Neural progenitor cell (in vitro differentiated cells): ENCODE measurements around the gene CDRT15. TPM values are rescaled to one million over a fixed set of nuclear protein-coding genes. Genes with fewer than 3 reads are reported as not detected.
A peak's percentile ranks its signal among the peaks of the same experiment; 100 is the strongest.
"Not testable (repeated sequence)": the region's sequence is repeated elsewhere in the genome, so short reads cannot be mapped to it uniquely, and the experiment has no call there.

ENCODE experiments used
- DNase-seq: peaks from one replicate; pipeline ENCODE4 v3.0.0-alpha.2; 2016; ENCODE audit warnings: low spot score
- H2AFZ ChIP-seq: fragments of 200-600 bp; sonication (generic); replicated peaks from 2 replicates; pipeline ENCODE4 v1.6.1; 2016; ENCODE audit warnings: antibody characterized with exemption
- H3F3A ChIP-seq: fragments of 200-600 bp; sonication (generic); 2 replicates; pipeline ENCODE4 v1.6.1; 2016; ENCODE audit warnings: antibody characterized with exemption, low read depth
- H3K27ac ChIP-seq: fragments of 200-600 bp; sonication (generic); 2 replicates; pipeline ENCODE4 v1.5.1; 2016; ENCODE audit warnings: mild to moderate bottlenecking
- H3K27me3 ChIP-seq: fragments of 200-600 bp; sonication (generic); 2 replicates; pipeline ENCODE4 v1.6.1; 2016; ENCODE audit warnings: mild to moderate bottlenecking, moderate library complexity
- H3K36me3 ChIP-seq: fragments of 200-600 bp; sonication (generic); 2 replicates; pipeline ENCODE4 v1.5.1; 2016
- H3K4me1 ChIP-seq: fragments of 200-600 bp; sonication (generic); 2 replicates; pipeline ENCODE4 v1.6.1; 2016; ENCODE audit warnings: mixed run types
- H3K4me2 ChIP-seq: fragments of 200-600 bp; sonication (generic); 2 replicates; pipeline ENCODE4 v1.6.1; 2016
- H3K4me3 ChIP-seq: fragments of 200-600 bp; sonication (generic); 2 replicates; pipeline ENCODE4 v1.5.1; 2016
- H3K79me2 ChIP-seq: fragments of 200-600 bp; sonication (generic); 2 replicates; pipeline ENCODE4 v1.6.1; 2016; ENCODE audit warnings: low read depth
- H3K9ac ChIP-seq: fragments of 200-600 bp; sonication (generic); 2 replicates; pipeline ENCODE4 v1.6.1; 2016
- H3K9me3 ChIP-seq: fragments of 200-600 bp; sonication (generic); 2 replicates; pipeline ENCODE4 v1.5.1; 2016; ENCODE audit warnings: low read depth
- H4K20me1 ChIP-seq: fragments of 200-600 bp; sonication (generic); 2 replicates; pipeline ENCODE4 v1.6.1; 2016; ENCODE audit warnings: low read depth
- H3K27ac Mint-ChIP-seq: 3 replicates; pipeline ENCODE4 v1.8.0; 2021; ENCODE audit warnings: mixed read lengths
- H3K27me3 Mint-ChIP-seq: 2 replicates; pipeline ENCODE4 v1.8.0; 2022; ENCODE audit warnings: low read depth, mild to moderate bottlenecking, inconsistent platforms, moderate library complexity, mixed read lengths; ENCODE audit not compliant: insufficient read depth
- H3K36me3 Mint-ChIP-seq: 3 replicates; pipeline ENCODE4 v1.8.0; 2021; ENCODE audit warnings: mixed read lengths
- H3K4me1 Mint-ChIP-seq: 3 replicates; pipeline ENCODE4 v1.8.0; 2021; ENCODE audit warnings: mixed read lengths
- H3K4me3 Mint-ChIP-seq: 3 replicates; pipeline ENCODE4 v1.8.0; 2021; ENCODE audit warnings: mild to moderate bottlenecking, moderate library complexity, mixed read lengths
- H3K9me3 Mint-ChIP-seq: 3 replicates; pipeline ENCODE4 v1.8.0; 2020; ENCODE audit warnings: mixed read lengths
- EZH2 ChIP-seq: fragments of 200-600 bp; sonication (generic); IDR thresholded peaks from 2 replicates; pipeline ENCODE4 v1.6.1; 2017; ENCODE audit warnings: antibody characterized with exemption, mild to moderate bottlenecking, moderate library complexity
- EZH2phosphoT487 ChIP-seq: fragments of 200-600 bp; sonication (generic); IDR thresholded peaks from 2 replicates; pipeline ENCODE4 v1.6.1; 2017; ENCODE audit warnings: antibody characterized with exemption
- total RNA-seq: library from RNA; depleted of rRNA; stranded (reverse); fragments of >200 nt; gene quantifications from 2 replicates; pipeline ENCODE4 v1.2.3, GENCODE V29; 2015; ENCODE audit warnings: low replicate concordance
- TF ChIP-seq, protein P1 (sequence below): fragments of 200-600 bp; sonication (generic); IDR thresholded peaks from 2 replicates; pipeline ENCODE4 v1.5.1; 2017; ENCODE audit warnings: antibody characterized with exemption, mild to moderate bottlenecking

The CDRT15 gene
- total RNA-seq, 1 donor from 2014 or later: not detected

DNA sequence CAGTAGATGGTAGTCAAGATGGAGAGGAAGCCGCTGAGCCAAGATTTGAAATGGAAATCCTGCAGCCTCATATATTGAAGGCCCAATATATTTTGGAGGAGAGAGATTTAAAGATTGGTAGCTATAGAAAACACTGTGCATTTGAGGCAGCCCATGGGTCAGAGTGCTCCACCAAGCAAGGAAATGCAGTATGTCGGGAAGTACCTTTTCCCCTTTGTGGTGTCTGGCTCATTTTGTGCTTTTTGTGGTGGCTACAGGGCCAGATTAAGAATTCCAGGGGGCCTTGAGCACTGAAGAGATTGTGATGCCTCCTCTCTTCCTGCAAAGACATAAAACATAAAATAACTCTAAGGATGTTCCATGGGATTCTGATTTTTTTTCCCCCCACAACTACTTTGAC is 39.6 kb downstream of the CDRT15 start:
- no peaks in the 10 kb centered on the region for H3K27me3 ChIP-seq
- no peaks in the 10 kb centered on the region for H4K20me1 ChIP-seq
- Mint-ChIP-seq H3K27ac (no peak overlapping the region), H3K4me1 (peaks cover 2% of the 10 kb centered on the region), H3K4me3 (no peak overlapping the region), H3K36me3 (peaks cover 4% of the 10 kb centered on the region), H3K27me3 (peaks cover 2% of the 10 kb centered on the region), H3K9me3 (no peaks in the 10 kb centered on the region)
- H3K36me3 ChIP-seq: no peaks in the 10 kb centered on the region
- no peak overlapping the region for H3K9ac ChIP-seq
- H3K4me2 ChIP-seq: no peak overlapping the region
- no peaks in the 10 kb centered on the region for H3K9me3 ChIP-seq
- no peak overlapping the region for H3K27ac ChIP-seq
- TF ChIP-seq, protein P1, sequence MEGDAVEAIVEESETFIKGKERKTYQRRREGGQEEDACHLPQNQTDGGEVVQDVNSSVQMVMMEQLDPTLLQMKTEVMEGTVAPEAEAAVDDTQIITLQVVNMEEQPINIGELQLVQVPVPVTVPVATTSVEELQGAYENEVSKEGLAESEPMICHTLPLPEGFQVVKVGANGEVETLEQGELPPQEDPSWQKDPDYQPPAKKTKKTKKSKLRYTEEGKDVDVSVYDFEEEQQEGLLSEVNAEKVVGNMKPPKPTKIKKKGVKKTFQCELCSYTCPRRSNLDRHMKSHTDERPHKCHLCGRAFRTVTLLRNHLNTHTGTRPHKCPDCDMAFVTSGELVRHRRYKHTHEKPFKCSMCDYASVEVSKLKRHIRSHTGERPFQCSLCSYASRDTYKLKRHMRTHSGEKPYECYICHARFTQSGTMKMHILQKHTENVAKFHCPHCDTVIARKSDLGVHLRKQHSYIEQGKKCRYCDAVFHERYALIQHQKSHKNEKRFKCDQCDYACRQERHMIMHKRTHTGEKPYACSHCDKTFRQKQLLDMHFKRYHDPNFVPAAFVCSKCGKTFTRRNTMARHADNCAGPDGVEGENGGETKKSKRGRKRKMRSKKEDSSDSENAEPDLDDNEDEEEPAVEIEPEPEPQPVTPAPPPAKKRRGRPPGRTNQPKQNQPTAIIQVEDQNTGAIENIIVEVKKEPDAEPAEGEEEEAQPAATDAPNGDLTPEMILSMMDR: no peak
- no peak for TF ChIP-seq EZH2phosphoT487
- TF ChIP-seq EZH2: no peak
- H3K79me2 ChIP-seq: no peaks in the 10 kb centered on the region
- H3K4me1 ChIP-seq: no peaks in the 10 kb centered on the region
- DNase-seq: no peak
- H3K4me3 ChIP-seq: no peak overlapping the region
- H2AFZ ChIP-seq: no peak overlapping the region
- H3F3A ChIP-seq: no peaks in the 10 kb centered on the region

DNA sequence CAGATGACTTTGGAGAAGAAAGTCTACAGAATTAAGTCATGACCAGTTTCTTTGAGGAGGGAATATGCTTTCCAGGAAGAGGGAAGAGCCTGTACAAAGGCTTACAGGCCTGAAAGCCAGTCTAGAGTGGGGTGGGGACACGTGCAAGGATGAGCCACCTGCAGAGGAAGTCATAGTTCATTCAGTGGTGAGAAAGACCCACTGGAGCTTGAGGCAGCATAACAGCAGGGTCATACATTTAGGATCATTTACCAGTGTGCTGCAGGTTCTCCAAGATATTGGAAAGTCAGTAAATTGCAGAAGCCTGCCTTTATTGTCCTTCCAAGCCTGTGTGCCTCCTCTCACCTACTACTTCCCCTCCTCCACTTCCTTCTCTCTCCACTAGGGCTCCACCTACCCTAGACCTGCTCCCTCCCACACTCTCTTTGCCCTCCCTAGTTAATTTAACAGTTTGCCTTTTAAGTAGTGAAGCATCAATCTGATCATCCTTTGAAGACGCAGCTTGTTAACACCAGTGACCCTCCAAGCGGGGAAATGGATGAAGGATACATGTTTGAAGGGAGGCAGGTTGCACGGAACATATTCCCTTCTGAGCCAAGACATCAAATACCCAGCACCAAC is 40.2 kb downstream of the CDRT15 start:
- H3K9ac ChIP-seq: no peak overlapping the region
- DNase-seq: no peak
- H3K4me2 ChIP-seq: no peak overlapping the region
- no peaks in the 10 kb centered on the region for H4K20me1 ChIP-seq
- peaks cover 4% of the 10 kb centered on the region for H3K36me3 Mint-ChIP-seq
- TF ChIP-seq EZH2phosphoT487: no peak
- TF ChIP-seq, protein P1: peak; percentile 35
- H3K27ac Mint-ChIP-seq: no peak overlapping the region
- H3K27me3 Mint-ChIP-seq: peaks cover 2% of the 10 kb centered on the region
- no peak overlapping the region for H2AFZ ChIP-seq
- no peaks in the 10 kb centered on the region for H3K27me3 ChIP-seq
- H3F3A ChIP-seq: no peaks in the 10 kb centered on the region
- no peaks in the 10 kb centered on the region for H3K36me3 ChIP-seq
- H3K4me1 ChIP-seq: no peaks in the 10 kb centered on the region
- H3K4me3 Mint-ChIP-seq: no peak overlapping the region
- no peaks in the 10 kb centered on the region for H3K79me2 ChIP-seq
- no peaks in the 10 kb centered on the region for H3K9me3 ChIP-seq
- H3K27ac ChIP-seq: no peak overlapping the region
- H3K4me1 Mint-ChIP-seq: peaks cover 2% of the 10 kb centered on the region
- H3K9me3 Mint-ChIP-seq: no peaks in the 10 kb centered on the region
- no peak overlapping the region for H3K4me3 ChIP-seq

DNA sequence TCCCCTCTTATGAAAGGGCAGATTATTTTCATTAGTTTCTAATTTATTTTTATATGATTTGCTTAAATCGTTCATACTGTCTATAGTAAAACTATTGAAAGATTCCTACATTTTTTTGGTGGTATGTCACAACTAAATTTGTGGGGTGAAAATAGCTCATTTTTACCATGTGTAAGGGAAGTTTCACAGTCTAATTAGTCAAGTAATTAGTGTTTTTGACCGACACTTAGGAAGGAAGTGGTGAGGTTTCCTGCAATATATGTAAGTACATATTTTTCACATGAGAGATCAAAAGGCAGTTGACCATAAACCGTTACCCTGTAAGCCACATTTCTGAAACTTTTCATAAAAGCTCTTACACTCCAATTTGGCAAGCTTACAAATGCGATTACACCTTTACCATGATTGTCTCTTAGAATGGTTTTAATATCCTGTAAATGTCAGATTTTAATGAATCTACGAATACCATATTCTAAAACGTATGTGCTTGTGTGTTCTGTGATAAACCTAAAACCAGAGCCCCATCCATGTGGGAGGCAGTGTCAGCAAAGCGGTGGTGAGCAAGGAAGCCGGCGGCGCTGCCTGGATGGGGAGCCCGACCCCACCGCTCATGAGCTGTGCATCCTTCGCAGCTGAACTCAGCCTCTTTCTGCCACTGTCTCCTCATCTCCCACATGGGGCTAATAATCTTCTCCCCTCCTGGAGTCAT is 43.9 kb downstream of the CDRT15 start:
- not testable (repeated sequence) for H3K27ac Mint-ChIP-seq, DNase-seq, H3K27ac ChIP-seq, H3K27me3 Mint-ChIP-seq, H3K36me3 Mint-ChIP-seq, H3K4me1 Mint-ChIP-seq, H3F3A ChIP-seq, H3K27me3 ChIP-seq, H3K9me3 ChIP-seq, H4K20me1 ChIP-seq, H3K79me2 ChIP-seq, H2AFZ ChIP-seq, H3K4me1 ChIP-seq, H3K4me3 Mint-ChIP-seq, H3K4me3 ChIP-seq, H3K4me2 ChIP-seq, H3K9me3 Mint-ChIP-seq, H3K9ac ChIP-seq, H3K36me3 ChIP-seq

DNA sequence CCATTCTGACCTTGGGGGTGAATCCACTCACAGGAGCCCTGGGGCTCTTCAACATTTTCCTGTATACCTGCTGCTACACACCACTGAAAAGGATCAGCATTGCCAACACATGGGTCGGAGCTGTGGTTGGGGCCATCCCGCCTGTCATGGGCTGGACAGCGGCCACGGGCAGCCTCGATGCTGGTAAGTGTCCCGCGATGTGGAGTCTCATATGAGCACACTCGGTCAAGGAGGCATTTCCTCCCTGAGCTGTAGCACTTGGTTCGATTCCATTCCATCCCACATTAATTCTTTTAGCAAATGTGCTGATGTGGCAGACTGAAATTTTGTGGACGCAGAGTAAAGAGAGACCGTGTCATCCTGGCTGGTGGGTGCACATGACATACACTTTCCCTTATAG is 44.6 kb downstream of the CDRT15 start:
- not testable (repeated sequence) for H3K36me3 Mint-ChIP-seq, H3K4me1 Mint-ChIP-seq, H3K9me3 ChIP-seq, H3K27ac ChIP-seq, H3K4me3 Mint-ChIP-seq, H3K79me2 ChIP-seq, H3K27me3 Mint-ChIP-seq, DNase-seq, H3K4me3 ChIP-seq, H3F3A ChIP-seq, H2AFZ ChIP-seq, H3K36me3 ChIP-seq, H3K27me3 ChIP-seq, H3K9me3 Mint-ChIP-seq, H3K9ac ChIP-seq, H3K4me1 ChIP-seq, H3K27ac Mint-ChIP-seq, H3K4me2 ChIP-seq, H4K20me1 ChIP-seq

DNA sequence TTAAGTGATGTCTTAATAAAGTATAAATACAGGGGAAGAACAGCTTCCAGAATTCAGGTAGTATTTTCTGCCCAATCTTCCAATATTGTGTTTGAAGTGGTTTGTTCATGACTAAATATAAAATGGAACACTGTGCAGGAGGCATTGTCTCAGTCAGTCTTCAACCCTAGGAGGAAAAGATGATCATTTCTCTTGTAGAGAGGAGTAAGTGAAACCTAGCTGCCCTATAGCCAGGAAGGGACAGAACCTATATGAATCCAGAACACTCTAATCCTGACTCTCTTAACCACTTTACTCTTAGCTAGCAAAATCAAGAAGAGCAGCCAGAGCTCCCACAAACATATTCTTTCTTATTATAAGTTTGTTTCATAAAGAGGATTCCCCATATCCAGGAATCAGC is 45.2 kb downstream of the CDRT15 start:
- H4K20me1 ChIP-seq, H3K27me3 Mint-ChIP-seq, H3K27me3 ChIP-seq, H3K4me1 ChIP-seq, H3K36me3 Mint-ChIP-seq, H3K9ac ChIP-seq, H3K79me2 ChIP-seq, H3K4me3 ChIP-seq, H3K9me3 Mint-ChIP-seq, H3K4me3 Mint-ChIP-seq, H3K27ac ChIP-seq, H3F3A ChIP-seq, H3K27ac Mint-ChIP-seq, H3K9me3 ChIP-seq, H2AFZ ChIP-seq, H3K4me2 ChIP-seq, H3K36me3 ChIP-seq, H3K4me1 Mint-ChIP-seq, DNase-seq: not testable (repeated sequence)

DNA sequence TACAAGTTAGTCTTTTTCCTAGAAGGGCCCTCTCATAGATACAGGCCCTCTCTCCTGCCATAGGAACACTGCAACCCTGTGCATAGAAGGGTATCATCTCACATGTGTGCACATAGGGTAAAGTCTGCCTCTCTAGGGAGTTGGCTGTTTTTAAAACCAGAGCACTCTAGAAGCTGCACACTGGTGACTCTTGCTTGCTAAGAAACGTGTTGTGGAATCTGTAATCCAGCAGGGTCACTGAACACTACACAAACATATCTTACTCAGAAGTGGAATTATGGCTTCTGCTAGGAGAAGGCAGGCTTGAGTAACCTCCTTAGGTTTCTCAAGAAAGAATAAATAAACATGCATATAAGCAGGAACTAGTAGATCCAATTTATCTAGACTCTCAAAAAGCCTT is 45.9 kb downstream of the CDRT15 start:
- not testable (repeated sequence) for H3K4me1 Mint-ChIP-seq, H4K20me1 ChIP-seq, H3F3A ChIP-seq, H3K4me3 Mint-ChIP-seq, H3K79me2 ChIP-seq, H3K27me3 Mint-ChIP-seq, H3K9me3 Mint-ChIP-seq, H3K4me2 ChIP-seq, DNase-seq, H3K27ac ChIP-seq, H2AFZ ChIP-seq, H3K27me3 ChIP-seq, H3K4me3 ChIP-seq, H3K36me3 Mint-ChIP-seq, H3K9me3 ChIP-seq, H3K27ac Mint-ChIP-seq, H3K9ac ChIP-seq, H3K4me1 ChIP-seq, H3K36me3 ChIP-seq
